Breast epithelium (tissue), 3 donors: ENCODE measurements around the gene GABPA.

Experiments
- CTCF ChIP-seq, 3 donors: fragments of 450-650 bp; IDR thresholded peaks; one replicate each; pipeline ENCODE4 v1.5.1; 2016 to 2017; ENCODE audit warnings: antibody characterized with exemption in 3 of 3, mild to moderate bottlenecking in 3 of 3, moderate library complexity in 3 of 3
- POLR2A ChIP-seq: fragments of 450-650 bp; IDR thresholded peaks from one replicate; pipeline ENCODE4 v1.6.1; 2016; ENCODE audit warnings: antibody characterized with exemption, mild to moderate bottlenecking, moderate library complexity
- POLR2AphosphoS5 ChIP-seq, 3 donors: sonication (generic); formaldehyde crosslinking; IDR thresholded peaks; one replicate each; pipeline ENCODE4 v1.6.1; 2017; ENCODE audit warnings: antibody characterized with exemption in 3 of 3

DNA sequence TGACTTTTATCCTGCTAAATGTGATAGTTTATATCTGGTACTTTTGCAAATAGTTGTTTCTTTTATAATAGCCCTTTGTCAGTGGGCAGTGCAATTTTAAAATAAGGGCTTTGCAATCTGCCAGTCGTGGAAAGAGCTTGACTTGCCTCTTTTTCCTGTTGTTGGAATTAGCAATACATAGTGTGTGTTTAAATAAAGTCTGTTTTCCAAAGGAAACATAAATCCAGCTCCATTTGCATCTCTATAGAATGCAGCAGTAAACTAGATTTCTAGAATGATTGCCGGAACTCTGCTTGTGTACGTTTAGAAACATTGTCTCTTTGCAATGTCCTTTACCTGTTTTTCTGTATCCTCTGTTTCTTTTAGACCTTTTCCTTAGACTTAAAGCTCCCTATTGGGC is 33.1 kb downstream of the GABPA start:
- TF ChIP-seq CTCF (IDR thresholded peaks at IDR 0.05), result no peak
- TF ChIP-seq POLR2A, result no peak
- no peak for TF ChIP-seq POLR2AphosphoS5 (IDR thresholded peaks at IDR 0.05)
